Erythroblast (primary cell): ENCODE data around the gene UBAC2.

Source experiments
- GATA1 ChIP-seq: IDR thresholded peaks from 2 replicates; pipeline ENCODE4 v1.6.1; 2011; ENCODE audit warnings: low read depth, mild to moderate bottlenecking, control low read depth, low read length, moderate library complexity
- POLR2A ChIP-seq: IDR thresholded peaks from 2 replicates; pipeline ENCODE4 v1.6.1; 2011; ENCODE audit warnings: mild to moderate bottlenecking, low read length

- TF ChIP-seq POLR2A (no peak), GATA1 (no peak)
These were observed 160.5 kb downstream of the UBAC2 start for GRCh38 chr13:99361197-99361596.
